Endothelial cell of hepatic sinusoid (primary cell): Measurements from ENCODE around the gene UNC5A.

Experiments used
- in situ Hi-C: cut with HindIII; loops from 2 replicates; pipeline ENCODE4 v1.10.0; 2017; ENCODE audit warnings: low sequenced_read_pairs

The UNC5A gene

GRCh38 chr5:176818391-176819098 lies 8.2 kb downstream of the UNC5A start:
- in situ Hi-C loops: no loop called here

- in situ Hi-C loops: no loop called here
Measured at GRCh38 chr5:176819476-176819875, 9.1 kb downstream of the UNC5A start.

- in situ Hi-C loops: no loop called here
Measured at GRCh38 chr5:176820937-176821336, 10.6 kb downstream of the UNC5A start.

GRCh38 chr5:176821441-176821840 lies 11.1 kb downstream of the UNC5A start:
- in situ Hi-C loops: no loop called here

GRCh38 chr5:176822041-176822792 lies 11.9 kb downstream of the UNC5A start:
- in situ Hi-C loops: no loop called here

- in situ Hi-C loops: no loop called here
Measured at GRCh38 chr5:176822793-176823481, 12.6 kb downstream of the UNC5A start.

DNA sequence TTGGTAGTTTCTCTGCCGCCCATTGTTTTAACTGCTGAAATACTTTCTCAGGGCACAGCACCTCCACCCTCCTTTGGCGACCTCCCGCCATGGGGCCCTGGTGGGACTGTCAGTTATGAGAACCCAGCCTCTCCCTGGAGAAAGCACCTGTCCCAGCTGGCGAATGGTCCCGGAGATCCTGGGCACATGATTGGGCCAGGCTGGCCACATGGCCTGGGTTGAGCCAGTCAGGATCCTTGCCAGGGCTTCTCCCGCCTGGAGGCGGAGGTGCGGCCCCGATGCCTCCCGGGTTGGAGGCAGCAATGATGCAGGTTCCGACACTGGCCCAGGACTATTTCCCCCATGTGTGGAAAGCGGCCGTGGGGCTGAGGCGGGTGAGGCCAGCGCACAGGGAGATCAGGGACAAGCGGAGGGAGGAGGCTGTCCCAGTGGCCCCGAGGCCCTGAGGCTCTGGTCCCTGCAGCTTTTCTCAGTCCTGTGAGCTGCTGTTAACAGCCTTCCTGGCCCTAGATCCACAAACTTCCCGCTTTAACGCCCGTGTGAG lies 13.6 kb downstream of the UNC5A start:
- in situ Hi-C loops: no loop called here

DNA sequence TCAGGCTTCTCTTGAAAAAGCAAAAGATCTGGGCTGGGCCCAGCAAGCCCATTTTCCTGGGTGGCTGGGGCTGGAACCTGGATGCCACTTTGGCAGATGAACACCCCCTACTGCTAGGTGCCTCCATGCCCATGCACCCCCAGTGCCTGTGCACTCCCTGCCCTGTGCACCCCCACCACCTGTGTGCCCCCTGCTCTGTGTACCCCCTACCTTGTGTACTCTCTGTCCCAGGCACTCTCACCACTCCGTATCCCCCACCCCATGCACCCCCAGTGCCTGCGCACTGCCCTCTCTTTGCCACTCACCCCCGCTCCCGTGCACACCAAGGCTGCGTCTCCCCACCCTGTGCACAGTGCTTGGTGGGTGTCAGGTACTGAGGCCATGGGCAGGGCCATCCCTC lies 14.2 kb downstream of the UNC5A start:
- in situ Hi-C loops: no loop called here

GRCh38 chr5:176825234-176825633 lies 14.9 kb downstream of the UNC5A start:
- in situ Hi-C loops: no loop called here

- in situ Hi-C loops: no loop called here
Measured at GRCh38 chr5:176825957-176826356, 15.6 kb downstream of the UNC5A start.

DNA sequence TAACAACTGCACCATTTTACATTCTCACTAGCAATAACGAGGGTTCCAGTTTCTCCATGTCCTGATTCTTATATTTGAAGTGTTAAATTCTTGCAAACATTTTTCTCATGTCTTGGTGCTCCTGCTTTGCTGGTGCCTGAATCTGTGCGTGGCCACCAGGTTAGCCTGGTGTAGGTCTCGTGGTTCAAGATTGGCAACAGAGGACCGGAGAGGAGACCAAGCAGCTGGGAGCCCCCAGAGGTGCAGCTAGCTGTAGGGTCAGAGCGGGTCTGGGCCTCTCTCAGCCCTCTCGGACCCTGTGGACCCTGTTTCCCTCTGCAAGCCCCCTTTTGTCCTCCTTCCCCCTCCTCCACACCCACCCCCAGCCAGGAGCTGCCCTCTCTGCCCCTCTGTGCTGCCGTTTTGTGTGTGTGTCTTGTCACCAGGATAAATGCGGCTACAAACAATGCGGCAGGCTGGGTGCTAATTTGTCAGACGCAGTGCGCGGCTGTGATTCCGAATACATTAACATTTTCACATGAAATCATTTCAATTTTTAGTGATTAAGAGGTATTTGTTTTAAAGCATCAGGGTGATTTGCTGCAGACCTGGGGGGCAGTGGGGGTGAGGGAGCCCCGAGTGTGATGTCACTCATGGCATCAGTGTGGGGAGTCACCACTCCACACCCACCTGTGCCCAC lies 17.5 kb downstream of the UNC5A start:
- in situ Hi-C loops: no loop called here

- in situ Hi-C loops: no loop called here
Measured at GRCh38 chr5:176829320-176829719, 19.0 kb downstream of the UNC5A start.

GRCh38 chr5:176830422-176830994 lies 20.1 kb downstream of the UNC5A start:
- in situ Hi-C loops: no loop called here

DNA sequence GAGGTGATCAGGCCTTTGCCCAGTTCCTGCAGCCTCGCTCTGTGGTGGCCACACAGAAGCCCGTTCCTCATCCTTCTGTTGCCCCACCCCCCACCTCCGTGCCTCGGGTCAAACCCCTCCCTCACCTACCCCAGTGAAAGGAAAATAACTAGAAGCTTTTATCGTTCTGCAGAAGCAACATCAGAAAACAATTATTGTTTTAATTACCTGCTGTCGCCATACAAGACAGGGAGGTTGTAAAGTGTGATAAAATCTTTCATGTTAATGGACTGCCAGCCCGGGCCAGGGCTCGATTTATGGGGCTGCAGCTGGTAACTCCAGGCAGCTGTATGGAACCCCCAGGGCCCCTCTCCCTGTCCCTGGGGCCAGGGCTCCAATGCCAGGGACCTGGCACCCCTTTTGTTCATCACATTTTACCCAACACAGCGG lies 20.6 kb downstream of the UNC5A start:
- in situ Hi-C loops: no loop called here

GRCh38 chr5:176831425-176831824 lies 21.1 kb downstream of the UNC5A start:
- in situ Hi-C loops: no loop called here

DNA sequence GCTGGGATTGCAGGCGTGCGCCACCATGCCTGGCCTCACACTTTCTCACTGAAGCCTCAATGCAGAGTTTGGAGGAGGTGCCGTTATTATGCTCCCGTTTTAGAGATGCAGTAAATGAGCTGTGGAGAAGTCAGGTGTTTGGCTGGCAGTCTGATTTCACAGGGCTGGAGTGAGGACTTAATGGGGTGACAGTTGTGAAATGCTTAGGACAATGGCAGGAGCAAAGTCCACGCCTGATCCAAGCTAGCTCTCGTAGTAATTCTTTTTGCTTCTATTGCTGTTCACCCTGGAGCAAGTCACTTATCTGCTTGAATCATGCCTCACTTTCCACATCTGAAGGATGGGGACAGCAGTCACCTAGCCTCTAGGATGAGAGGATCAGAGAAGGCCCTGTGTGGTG lies 21.8 kb downstream of the UNC5A start:
- in situ Hi-C loops: no loop called here

- in situ Hi-C loops: no loop called here
Measured at GRCh38 chr5:176833286-176833685, 22.9 kb downstream of the UNC5A start.

GRCh38 chr5:176835918-176836317 lies 25.6 kb downstream of the UNC5A start:
- in situ Hi-C loops: no loop called here

DNA sequence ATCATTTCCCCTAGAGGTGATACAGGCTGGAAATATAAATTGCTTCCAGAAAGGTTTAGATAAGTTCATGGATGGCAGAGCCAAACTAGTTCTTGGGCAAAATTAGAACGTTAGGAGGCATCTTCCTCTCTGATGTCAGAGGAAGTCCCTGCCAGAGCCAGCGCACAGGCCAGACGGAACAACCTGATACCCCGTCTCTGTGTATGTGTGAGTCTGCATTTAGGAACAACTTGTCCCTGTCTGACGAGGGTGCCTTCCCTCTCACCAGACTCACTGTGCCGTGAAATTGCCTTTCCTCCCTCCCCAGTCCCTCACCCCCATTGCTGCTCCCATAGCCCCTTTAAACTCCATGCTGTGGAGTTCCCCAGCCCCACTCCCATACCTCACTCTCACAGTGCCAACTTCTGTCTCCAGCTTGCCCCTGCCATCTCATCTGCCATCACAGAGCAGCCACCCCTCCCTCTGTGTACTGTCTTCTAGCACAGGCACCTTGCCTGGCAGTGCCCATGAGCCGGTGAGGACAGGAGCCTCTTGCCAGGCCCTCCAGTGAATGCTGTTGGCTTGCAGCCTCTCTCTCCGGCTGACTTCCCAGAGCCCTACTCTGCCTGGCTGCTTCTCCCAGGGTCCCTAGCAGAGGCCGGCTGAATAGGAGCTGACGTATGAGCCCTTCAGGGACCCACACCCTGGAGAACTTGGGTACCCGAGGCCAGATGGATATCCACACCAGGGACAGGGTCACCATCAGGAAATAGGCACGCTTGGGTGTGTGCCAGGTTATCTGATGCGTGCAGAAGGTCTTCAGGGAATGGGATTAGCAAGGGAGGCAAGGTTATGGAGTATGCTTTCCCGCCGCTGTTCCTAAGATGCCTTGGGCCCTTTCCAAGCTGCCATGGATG lies 26.7 kb downstream of the UNC5A start:
- in situ Hi-C loops: no loop called here

DNA sequence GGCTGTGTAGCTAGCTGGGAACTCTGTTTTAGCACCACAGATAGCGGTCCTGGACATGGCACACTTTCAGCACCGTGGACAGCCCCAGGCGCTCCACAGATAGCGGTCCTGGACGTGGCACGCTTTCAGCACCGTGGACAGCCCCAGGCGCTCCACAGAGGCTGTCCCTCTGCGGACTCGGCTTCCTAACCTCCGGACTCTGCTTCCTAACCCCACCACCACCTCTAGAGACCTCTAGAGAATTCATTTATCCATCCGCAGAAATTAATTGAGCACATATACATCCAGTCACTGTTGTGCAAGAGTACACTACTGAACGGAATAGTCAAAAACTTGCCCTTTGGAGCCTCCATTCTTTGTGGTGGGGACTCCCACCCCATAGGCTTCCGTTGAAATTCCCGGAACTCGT lies 27.4 kb downstream of the UNC5A start:
- in situ Hi-C loops: no loop called here
